GM13977 (cell line): ENCODE results near the gene MAP2K3.
"Not testable (repeated sequence)": the region's sequence is repeated elsewhere in the genome, so short reads cannot be mapped to it uniquely, and the experiment has no call there.

ENCODE experiments used
- DNase-seq: peaks from one replicate; pipeline ENCODE4 v3.0.0; 2012; ENCODE audit warnings: low spot score
- CTCF ChIP-seq: IDR thresholded peaks from 2 replicates; pipeline ENCODE4 v1.5.1; 2012; ENCODE audit warnings: mild to moderate bottlenecking, control low read depth; ENCODE audit not compliant: insufficient read depth; ENCODE audit errors: extremely low read depth, missing control alignments
- in situ Hi-C: fragments of 300-500 bp; cut with MboI; formaldehyde crosslinking; loops from one replicate; pipeline ENCODE4 v1.12.0; 2022; ENCODE audit warnings: low sequenced_read_pairs, low pct_unique_long_range_greater_than_20kb, mixed read lengths, inconsistent platforms; ENCODE audit not compliant: unreplicated experiment

The MAP2K3 gene

DNA sequence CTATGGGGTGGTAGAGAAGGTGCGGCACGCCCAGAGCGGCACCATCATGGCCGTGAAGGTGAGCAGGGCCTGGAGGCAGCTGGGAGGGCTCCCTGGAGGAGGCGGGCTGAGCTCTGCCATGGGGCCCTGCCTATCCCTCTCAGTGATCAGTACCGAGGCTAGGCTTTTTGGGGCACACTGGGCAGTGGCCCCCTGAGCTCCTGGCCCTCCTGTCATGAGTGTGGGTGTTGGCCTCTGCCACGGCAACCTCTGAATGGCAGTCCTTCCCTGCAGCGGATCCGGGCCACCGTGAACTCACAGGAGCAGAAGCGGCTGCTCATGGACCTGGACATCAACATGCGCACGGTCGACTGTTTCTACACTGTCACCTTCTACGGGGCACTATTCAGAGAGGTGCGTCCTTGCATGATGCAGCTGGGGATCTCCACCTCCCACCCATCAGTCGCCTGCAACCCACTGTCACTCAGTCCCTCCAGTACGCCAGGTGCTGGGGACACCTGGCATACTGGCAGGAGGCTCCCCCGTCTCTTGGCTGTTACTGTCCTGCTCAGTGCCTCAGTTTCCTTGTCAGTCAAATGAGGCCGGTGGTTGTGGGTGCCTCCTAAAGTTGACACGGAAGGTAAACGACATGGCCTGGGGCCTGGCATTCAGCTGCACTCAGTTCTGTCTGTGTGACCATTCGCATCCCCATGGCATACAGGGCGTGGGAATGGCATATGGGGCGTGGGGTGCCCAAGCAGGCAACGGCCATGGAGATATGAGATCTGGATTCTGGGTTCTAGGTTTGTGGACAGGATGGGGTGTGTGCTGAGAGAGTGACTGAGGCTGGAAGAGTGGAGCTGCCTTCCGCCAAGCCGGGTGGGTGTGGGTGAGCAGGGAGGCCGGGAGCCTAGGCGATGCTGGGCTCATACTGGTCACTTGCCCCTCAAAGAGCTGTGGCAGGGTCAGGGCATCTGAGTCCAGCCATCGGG, 16.4 kb downstream of the MAP2K3 start:
- no peak for TF ChIP-seq CTCF
- DNase-seq = peak; percentile 30
- in situ Hi-C loops = loop anchor here (25.0 kb wide), 1 partner anchor 486 kb away; no protein-coding TSS in a partner anchor

- peak; percentile 40 for DNase-seq
- TF ChIP-seq CTCF = no peak
Measured at GRCh38 chr17:21301593-21302550, 17.4 kb downstream of the MAP2K3 start.

DNA sequence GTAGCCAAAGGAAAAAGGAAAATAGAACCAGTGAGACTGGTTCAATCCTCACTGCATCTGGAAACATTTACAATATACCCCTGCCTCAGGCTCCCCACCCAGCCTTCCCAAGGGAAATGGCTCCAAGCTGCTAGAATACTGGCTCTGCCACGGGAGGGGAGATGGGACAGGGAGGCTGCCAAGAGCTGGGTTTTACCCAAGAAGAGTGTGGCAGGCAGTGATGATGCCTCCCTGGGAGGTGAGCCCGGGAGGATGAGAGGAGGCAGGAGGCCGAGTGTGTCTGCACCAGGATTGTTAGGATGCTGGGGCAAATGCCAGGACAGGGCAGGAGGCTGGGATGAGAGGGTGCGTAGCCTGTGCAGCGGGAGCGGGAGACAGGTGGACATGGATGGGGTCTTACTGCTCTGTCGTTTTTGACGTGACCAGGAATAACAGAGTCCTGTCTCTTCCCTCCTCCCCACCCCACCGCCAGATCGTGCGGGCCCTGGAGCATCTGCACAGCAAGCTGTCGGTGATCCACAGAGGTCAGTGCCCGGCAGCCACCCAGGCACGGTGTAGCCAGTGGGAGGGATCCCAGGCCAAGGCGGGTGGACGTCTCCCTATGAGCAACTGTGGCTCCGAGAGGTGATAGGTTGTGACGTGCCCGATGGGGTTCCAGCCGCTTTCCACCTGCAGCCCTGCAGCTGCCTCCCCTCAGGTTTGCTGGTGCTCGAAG, 18.4 kb downstream of the MAP2K3 start:
- in situ Hi-C loops = loop anchor here (25.0 kb wide), 1 partner anchor 484 kb away; no protein-coding TSS in a partner anchor
- peak; percentile 44 for DNase-seq
- no peak for TF ChIP-seq CTCF

More at GRCh38 chr17:21301593-21302550, 17.4 kb downstream of the MAP2K3 start:
- in situ Hi-C loops = loop anchor here (25.0 kb wide), 1 partner anchor 485 kb away; no protein-coding TSS in a partner anchor

DNA sequence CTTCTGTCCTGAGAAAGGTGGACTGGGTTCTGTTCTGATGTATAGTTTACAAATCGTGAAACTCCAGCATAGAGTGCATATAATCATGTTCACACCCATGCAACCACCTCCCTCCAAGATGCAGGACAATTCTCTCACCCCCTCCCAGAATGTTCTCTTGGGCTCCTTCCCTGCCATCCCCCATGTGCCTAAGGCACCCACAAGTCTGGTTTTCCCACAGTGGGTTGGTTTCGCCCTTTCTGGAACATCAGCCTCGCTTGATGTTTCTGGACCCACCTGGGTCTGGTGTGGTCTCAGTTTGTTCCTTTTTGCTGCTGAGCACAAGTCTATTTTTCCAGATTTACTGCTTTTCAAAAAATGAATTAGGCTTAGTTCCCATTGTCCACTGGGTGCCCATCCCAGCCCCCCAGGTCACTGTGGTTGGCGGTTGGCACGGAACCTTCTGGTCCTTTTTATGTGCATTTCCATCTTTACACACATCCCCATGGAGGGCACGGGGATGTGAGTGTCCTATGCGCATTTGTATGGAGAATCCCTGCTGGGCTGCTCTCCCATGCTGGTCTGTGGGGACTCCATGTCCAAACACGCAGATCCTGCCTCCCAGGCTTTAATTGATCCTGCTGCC, 19.0 kb downstream of the MAP2K3 start:
- in situ Hi-C loops = loop anchor here (25.0 kb wide), 1 partner anchor 484 kb away; no protein-coding TSS in a partner anchor
- TF ChIP-seq CTCF = no peak
- peak; percentile 50 for DNase-seq

- TF ChIP-seq CTCF = no peak
- DNase-seq = peak; percentile 27
- in situ Hi-C loops = loop anchor here (25.0 kb wide), 1 partner anchor 483 kb away; no protein-coding TSS in a partner anchor
Measured at GRCh38 chr17:21304091-21304490, 19.6 kb downstream of the MAP2K3 start.

GRCh38 chr17:21304551-21305151, 20.1 kb downstream of the MAP2K3 start:
- DNase-seq = not testable (repeated sequence)
- in situ Hi-C loops = loop anchor here (25.0 kb wide), 1 partner anchor 483 kb away; no protein-coding TSS in a partner anchor

- not testable (repeated sequence) for DNase-seq
- in situ Hi-C loops = loop anchor here (25.0 kb wide), 1 partner anchor 482 kb away; no protein-coding TSS in a partner anchor
Measured at GRCh38 chr17:21305431-21306180, 21.1 kb downstream of the MAP2K3 start.

DNA sequence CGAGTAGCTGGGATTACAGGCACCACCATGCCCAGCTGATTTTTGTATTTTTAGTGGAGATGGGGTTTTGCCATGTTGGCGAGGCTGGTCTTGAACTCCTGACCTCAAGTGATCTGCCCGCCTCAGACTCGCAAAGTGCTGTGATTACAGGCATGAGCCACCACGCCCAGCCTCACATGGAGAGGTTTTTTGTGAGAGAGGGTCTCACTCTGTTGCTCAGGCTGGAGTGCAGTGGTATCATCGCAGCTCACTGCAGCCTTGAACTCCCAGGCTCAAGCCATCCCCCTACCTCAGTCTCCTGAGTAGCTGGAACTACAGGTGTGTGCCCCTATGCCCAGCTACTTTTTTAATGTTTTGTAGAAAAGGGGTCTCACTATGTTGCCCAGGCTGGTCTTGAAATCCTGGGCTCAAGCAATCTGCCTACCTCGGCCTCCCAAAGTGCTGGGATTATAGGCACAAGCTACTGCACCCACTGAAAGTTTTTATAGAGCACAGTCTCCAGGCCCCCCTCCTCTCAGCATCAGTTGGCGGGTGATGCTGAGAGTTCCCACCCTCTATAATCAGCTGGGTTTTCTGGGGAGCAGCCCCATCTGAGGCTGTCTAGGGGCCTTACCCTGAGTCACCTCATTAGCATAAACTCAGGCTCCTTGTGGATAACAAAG, 22.2 kb downstream of the MAP2K3 start:
- in situ Hi-C loops = loop anchor here (25.0 kb wide), 1 partner anchor 481 kb away; no protein-coding TSS in a partner anchor
- DNase-seq = not testable (repeated sequence)
